ENCODE results near the gene HNRNPF.

DNA sequence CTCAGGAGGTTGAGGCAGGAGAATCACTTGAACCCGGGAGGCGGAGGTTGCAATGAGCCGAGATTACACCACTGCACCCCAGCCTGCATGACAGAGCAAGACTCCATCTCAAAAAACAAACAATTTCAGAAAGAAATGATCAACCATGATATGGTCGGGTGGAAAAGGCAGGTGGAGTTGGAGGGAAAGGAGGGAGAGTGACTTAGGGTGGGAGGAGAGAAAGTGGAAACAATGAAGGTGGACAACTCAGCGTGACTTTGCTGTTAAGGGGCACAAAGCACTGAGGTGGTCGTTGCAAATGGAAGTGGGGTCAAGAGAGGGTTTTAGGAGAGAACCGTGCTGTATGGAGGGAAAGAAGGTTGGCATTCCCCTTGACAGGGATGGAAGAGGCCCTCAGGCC is 67.5 kb downstream of the HNRNPF start:
- TF ChIP-seq SALL2 (tag by site-specific recombination; IDR thresholded peaks at IDR 0.05; ENCODE audit: borderline replicate concordance) (no peak), ZNF76 (tag by site-specific recombination; IDR thresholded peaks at IDR 0.05; ENCODE audit: borderline replicate concordance, low read depth) (no peak), ZBTB21 (tag by site-specific recombination; IDR thresholded peaks at IDR 0.05) (no peak)

Measured in HEK293 (cell line).